Ureter (tissue), 1 donor: ENCODE results near the gene MLF1. TPM values are rescaled to one million over a fixed set of nuclear protein-coding genes. Genes with fewer than 3 reads are reported as not detected.

Source experiments
- DNase-seq: peaks from one replicate; pipeline ENCODE4 v3.0.0-alpha.2; 2020; ENCODE audit warnings: low spot score
- total RNA-seq: library from RNA; stranded (reverse); gene quantifications from one replicate; pipeline ENCODE4 v1.2.4, GENCODE V29; 2023
- donor health status: DM: yes; HTN: yes; CAD: no.

Gene MLF1
- total RNA-seq, 1 donor from 2014 or later = 11.1 TPM

GRCh38 chr3:158574646-158575045, 3.7 kb downstream of the MLF1 start:
- DNase-seq = no peak

- no peak for DNase-seq
Measured at GRCh38 chr3:158590223-158590622, 19.2 kb downstream of the MLF1 start.

- DNase-seq = no peak
Measured at GRCh38 chr3:158600787-158601186, 29.8 kb downstream of the MLF1 start.

- no peak for DNase-seq
Measured at GRCh38 chr3:158602227-158602626, 31.2 kb downstream of the MLF1 start.

GRCh38 chr3:158617982-158618875, 47.2 kb downstream of the MLF1 start:
- no peak for DNase-seq

GRCh38 chr3:158625881-158626280, 54.9 kb downstream of the MLF1 start:
- DNase-seq = no peak

GRCh38 chr3:158631981-158632380, 61.0 kb downstream of the MLF1 start:
- no peak for DNase-seq

GRCh38 chr3:158640646-158641045, 69.7 kb downstream of the MLF1 start:
- no peak for DNase-seq

GRCh38 chr3:158642005-158642404, 71.0 kb downstream of the MLF1 start:
- no peak for DNase-seq

- DNase-seq = no peak
Measured at GRCh38 chr3:158642474-158643210, 71.6 kb downstream of the MLF1 start.

GRCh38 chr3:158644345-158644908, 73.4 kb downstream of the MLF1 start, which contains the start of gene GFM1:
TSS of gene GFM1 (plus strand) at chr3:158644527. CDS start at chr3:158644635, 108 bp downstream.
- DNase-seq = peak; percentile 92

- DNase-seq = no peak
Measured at GRCh38 chr3:158649791-158650190, 78.8 kb downstream of the MLF1 start.

GRCh38 chr3:158651192-158651591, 80.2 kb downstream of the MLF1 start:
- no peak for DNase-seq

- DNase-seq = no peak
Measured at GRCh38 chr3:158652463-158652862, 81.5 kb downstream of the MLF1 start.

Other genes with a start within 250 kb of the MLF1 start
- gene GFM1, start 73.3 kb downstream of the MLF1 start, total RNA-seq = 62.7 TPM
- 18.2 TPM for gene LXN, start 101.5 kb downstream of the MLF1 start, total RNA-seq
- 48.5 TPM for gene RARRES1, start 161.3 kb downstream of the MLF1 start, total RNA-seq
- 67.6 TPM for gene MFSD1, start 230.9 kb downstream of the MLF1 start, total RNA-seq